ENCODE results near the gene APOBEC3A. TPM values are rescaled to one million over a fixed set of nuclear protein-coding genes. Genes with fewer than 3 reads are reported as not detected.

APOBEC3A gene
- total and polyA plus RNA-seq, 2 experiments from 2014 or later, result not detected

DNA sequence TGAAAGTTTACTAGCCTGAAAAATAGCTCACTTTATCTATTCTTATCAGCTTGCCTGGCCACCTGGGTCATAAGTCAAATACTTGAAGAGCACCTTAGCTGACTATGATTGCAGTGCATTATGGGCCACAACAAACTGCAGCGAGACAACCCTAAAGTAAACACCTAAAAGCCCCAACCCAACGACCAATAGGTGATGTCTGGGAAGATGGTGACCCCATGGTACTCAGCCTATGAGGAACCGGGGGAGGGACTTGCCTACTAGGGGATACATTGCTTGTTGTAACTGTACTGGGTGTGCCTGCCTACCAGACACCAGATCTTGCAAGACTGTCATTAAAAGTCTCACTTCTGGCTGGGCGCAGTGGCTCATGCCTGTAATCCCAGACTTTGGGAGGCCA lies 35.6 kb upstream of the APOBEC3A start:
- Histone ChIP-seq H3K4me1 (ENCODE audit: low read depth) (peaks cover 14% of the 10 kb centered on the region), H3K36me3 (no peaks in the 10 kb centered on the region), H3K27ac (no peak overlapping the region), H3K27me3 (no peaks in the 10 kb centered on the region), H3K4me3 (no peak overlapping the region), H3K9me3 (ENCODE audit: low read depth) (no peaks in the 10 kb centered on the region)
- DNase-seq (ENCODE audit: low read depth in 1 of 2, low spot score in 1 of 2), result no peak
- TF ChIP-seq, protein P1, sequence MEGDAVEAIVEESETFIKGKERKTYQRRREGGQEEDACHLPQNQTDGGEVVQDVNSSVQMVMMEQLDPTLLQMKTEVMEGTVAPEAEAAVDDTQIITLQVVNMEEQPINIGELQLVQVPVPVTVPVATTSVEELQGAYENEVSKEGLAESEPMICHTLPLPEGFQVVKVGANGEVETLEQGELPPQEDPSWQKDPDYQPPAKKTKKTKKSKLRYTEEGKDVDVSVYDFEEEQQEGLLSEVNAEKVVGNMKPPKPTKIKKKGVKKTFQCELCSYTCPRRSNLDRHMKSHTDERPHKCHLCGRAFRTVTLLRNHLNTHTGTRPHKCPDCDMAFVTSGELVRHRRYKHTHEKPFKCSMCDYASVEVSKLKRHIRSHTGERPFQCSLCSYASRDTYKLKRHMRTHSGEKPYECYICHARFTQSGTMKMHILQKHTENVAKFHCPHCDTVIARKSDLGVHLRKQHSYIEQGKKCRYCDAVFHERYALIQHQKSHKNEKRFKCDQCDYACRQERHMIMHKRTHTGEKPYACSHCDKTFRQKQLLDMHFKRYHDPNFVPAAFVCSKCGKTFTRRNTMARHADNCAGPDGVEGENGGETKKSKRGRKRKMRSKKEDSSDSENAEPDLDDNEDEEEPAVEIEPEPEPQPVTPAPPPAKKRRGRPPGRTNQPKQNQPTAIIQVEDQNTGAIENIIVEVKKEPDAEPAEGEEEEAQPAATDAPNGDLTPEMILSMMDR (IDR thresholded peaks at IDR 0.05; ENCODE audit: low read depth, low read length), result no peak

DNA sequence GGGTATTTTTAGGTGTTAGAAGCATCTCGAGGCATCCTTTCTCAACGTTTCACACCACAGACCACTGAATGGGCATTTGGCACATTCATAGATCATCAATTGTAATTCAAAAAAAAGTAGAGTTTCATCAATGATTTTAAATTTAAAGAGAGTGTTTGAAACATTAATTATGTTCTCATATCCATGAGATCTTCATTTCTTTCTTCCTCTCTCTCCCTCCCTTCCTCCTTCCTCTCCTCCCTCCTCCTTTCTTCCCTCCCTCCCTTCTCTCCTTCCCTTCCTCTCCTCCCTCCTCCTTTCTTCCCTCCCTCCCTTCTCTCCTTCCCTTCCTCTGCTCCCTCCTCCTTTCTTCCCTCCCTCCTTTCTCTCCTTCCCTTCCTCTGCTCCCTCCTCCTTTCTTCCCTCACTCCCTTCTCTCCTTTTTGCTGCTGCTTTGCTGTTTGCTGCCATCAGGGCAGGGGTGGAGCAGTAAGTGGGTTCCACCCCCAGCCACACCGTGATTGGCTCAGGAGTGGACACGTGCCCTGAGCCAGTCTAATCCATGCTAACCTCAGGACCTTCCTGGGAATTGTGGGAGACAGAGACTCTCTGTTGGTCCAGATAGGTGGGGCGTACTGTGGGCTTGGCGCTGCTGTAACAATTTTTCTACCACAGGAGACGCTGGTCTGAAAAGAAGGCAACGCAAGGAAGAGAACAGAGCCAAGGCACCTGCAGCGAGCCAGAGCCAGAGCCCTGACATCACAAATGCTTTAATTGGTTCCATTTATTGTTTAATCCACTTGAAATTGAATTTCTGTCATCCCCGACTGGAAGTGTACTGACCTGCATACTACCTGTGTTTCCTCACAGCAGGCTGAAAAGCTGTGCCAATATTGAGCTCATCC lies 33.7 kb upstream of the APOBEC3A start:
- Histone ChIP-seq H3K27me3 (no peaks in the 10 kb centered on the region), H3K27ac (no peak overlapping the region), H3K4me3 (no peak overlapping the region), H3K4me1 (ENCODE audit: low read depth) (peaks cover 14% of the 10 kb centered on the region), H3K36me3 (no peaks in the 10 kb centered on the region), H3K9me3 (ENCODE audit: low read depth) (no peaks in the 10 kb centered on the region)
- peak; percentile 28 to 87 for DNase-seq (ENCODE audit: low read depth in 1 of 2, low spot score in 1 of 2)
- TF ChIP-seq, protein P1 (IDR thresholded peaks at IDR 0.05; ENCODE audit: low read depth, low read length), result peak; percentile 37

DNA sequence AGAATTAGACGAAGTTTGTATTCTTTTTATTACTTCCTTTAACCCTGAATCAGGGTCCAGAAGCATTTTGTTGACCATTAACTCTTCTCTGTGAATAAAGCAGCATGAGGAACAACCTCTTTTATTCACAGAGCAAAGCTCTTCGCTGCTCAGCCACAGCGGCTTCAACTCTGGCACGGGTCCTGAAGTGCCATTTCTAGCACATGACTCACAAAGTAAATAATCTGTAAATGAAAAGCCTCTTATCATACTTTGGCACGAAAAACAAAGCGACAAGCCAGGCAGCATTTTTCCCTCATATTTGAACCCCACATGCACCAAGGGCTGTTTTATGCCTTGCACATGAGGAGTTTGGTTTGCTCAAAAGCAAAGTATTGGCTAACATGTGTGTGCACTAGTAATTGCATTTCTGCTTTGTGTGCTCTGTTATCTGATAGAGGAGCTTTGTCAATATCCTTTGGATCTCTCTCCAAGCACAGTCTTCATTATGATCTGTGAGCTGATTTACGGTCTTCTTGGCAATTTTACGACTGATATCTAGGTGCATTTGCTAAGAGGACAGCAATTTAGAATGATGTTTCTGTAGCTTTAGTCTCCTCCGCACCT lies 33.0 kb upstream of the APOBEC3A start:
- TF ChIP-seq, protein P1 (IDR thresholded peaks at IDR 0.05; ENCODE audit: low read depth, low read length), result no peak

DNA sequence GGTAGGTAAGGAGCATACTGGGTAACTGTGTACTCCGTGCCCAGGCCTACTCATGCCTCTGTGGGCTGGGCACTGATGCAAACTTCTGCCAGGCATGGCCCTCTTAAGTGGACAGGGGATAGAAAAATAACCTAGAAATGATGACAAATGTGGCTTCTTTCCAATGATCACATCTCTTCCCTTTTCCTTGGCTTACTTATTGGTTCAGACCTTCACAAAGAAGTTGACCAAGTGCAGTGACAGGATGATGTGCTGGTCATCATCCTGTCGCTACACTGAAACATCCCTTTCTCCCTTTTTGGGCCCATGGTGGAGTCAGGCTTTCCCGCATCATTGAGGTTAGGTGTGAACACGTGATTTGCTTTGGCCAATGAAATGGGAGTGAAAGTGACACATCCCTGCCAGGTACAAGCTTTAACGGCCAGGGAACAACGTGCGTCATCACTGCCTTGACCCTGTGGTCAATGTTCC lies 31.8 kb upstream of the APOBEC3A start:
- TF ChIP-seq, protein P1 (IDR thresholded peaks at IDR 0.05; ENCODE audit: low read depth, low read length), result no peak
- peaks cover 6% of the 10 kb centered on the region for H3K4me1 ChIP-seq (ENCODE audit: low read depth)
- H3K9me3 ChIP-seq (ENCODE audit: low read depth), result no peaks in the 10 kb centered on the region
- H3K27ac ChIP-seq, result no peak overlapping the region
- H3K36me3 ChIP-seq, result no peaks in the 10 kb centered on the region
- no peak for DNase-seq (ENCODE audit: low read depth in 1 of 2, low spot score in 1 of 2)
- no peaks in the 10 kb centered on the region for H3K27me3 ChIP-seq
- no peak overlapping the region for H3K4me3 ChIP-seq

More for the DNA sequence above, 33.0 kb upstream of the APOBEC3A start:
- Histone ChIP-seq H3K4me1 (ENCODE audit: low read depth) (peaks cover 10% of the 10 kb centered on the region), H3K27me3 (no peaks in the 10 kb centered on the region), H3K9me3 (ENCODE audit: low read depth) (no peaks in the 10 kb centered on the region), H3K36me3 (no peaks in the 10 kb centered on the region), H3K27ac (no peak overlapping the region), H3K4me3 (no peak overlapping the region)
- peak; percentile 17 to 94 for DNase-seq (ENCODE audit: low read depth in 1 of 2, low spot score in 1 of 2)

DNA sequence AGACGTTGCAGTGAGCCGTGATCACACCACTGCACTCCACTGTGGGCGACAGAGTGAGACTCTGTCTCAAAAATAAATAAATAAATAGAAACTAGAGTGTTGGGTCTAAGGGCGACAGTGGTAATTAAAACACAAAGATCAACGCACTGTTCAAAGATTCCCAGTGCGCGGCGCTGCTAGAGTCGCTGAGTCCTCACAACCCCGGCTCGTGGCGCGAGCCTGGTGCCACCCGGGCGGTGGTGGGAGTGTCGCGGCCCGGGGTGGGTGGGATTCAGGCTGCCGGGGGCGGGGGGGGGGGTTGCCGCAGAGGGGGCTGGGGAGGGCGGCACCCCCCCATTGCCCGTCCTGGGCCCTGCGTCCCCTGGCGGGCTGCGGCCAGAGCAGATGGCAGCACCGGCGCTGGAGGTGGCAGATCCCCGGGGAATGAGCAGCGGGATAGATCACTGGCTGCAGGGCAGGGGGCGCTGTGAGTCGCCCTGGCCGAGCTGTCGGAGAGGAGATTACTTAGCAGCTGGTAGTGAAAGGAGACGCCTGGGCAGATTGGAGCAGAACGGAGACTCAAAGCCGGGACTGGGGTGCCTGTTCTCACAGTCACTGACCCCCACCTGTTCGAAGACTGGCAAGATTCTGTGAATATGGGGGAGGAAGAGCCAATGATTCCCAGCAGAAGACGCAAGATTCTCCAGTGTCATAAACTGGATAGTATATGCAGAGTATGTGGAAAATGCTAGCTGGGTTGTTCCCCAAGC lies 30.2 kb upstream of the APOBEC3A start:
- Histone ChIP-seq H3K4me3 (peak overlapping the region; percentile 5), H3K27ac (no peak overlapping the region), H3K27me3 (no peaks in the 10 kb centered on the region), H3K9me3 (ENCODE audit: low read depth) (no peaks in the 10 kb centered on the region), H3K4me1 (ENCODE audit: low read depth) (peaks cover 6% of the 10 kb centered on the region), H3K36me3 (no peaks in the 10 kb centered on the region)
- peak; percentile 60 to 84 for DNase-seq (ENCODE audit: low read depth in 1 of 2, low spot score in 1 of 2)
- TF ChIP-seq, protein P1 (IDR thresholded peaks at IDR 0.05; ENCODE audit: low read depth, low read length), result peak; percentile 66

All from cardiac muscle cell (in vitro differentiated cells and primary cell).